ENCODE data around the gene CLTB.

The CLTB gene

GRCh38 chr5:176379881-176380280 is 36.5 kb downstream of the CLTB start:
- no peak for DNase-seq

GRCh38 chr5:176373100-176373818 is 43.1 kb downstream of the CLTB start:
- no peak for DNase-seq

- no peak for DNase-seq
These were observed 44.5 kb downstream of the CLTB start for GRCh38 chr5:176371621-176372539.

GRCh38 chr5:176369934-176370711 is 46.2 kb downstream of the CLTB start:
- no peak for DNase-seq

GRCh38 chr5:176368726-176369125 is 47.6 kb downstream of the CLTB start:
- no peak for DNase-seq

- DNase-seq: no peak
These were observed 50.0 kb downstream of the CLTB start for GRCh38 chr5:176366232-176366894.

- no peak for DNase-seq
These were observed 50.7 kb downstream of the CLTB start, which contains the start of gene ARL10 for GRCh38 chr5:176365351-176366231. ARL10 (plus strand) TSS chr5:176365487; CDS start chr5:176365564, 77 bp downstream.

GRCh38 chr5:176364765-176365350 is 51.5 kb downstream of the CLTB start:
- no peak for DNase-seq

GRCh38 chr5:176362233-176362490 is 54.2 kb downstream of the CLTB start:
- no peak for DNase-seq

- peak; percentile 58 to 82 for DNase-seq
These were observed 54.7 kb downstream of the CLTB start, which contains the start of gene KIAA1191 for GRCh38 chr5:176361437-176362232. KIAA1191 (minus strand) TSS chr5:176361764; CDS start chr5:176359508, 2,256 bp downstream.

GRCh38 chr5:176360894-176361436 is 55.4 kb downstream of the CLTB start:
- no peak for DNase-seq

GRCh38 chr5:176359658-176360057 is 56.7 kb downstream of the CLTB start:
- no peak for DNase-seq

- DNase-seq: no peak
These were observed 60.2 kb downstream of the CLTB start for GRCh38 chr5:176356179-176356566.

GRCh38 chr5:176355400-176356178 is 60.8 kb downstream of the CLTB start:
- no peak for DNase-seq

GRCh38 chr5:176353533-176353932 is 62.8 kb downstream of the CLTB start:
- no peak for DNase-seq

GRCh38 chr5:176352116-176352878 is 64.0 kb downstream of the CLTB start:
- no peak for DNase-seq

- DNase-seq: no peak
These were observed 65.9 kb downstream of the CLTB start for GRCh38 chr5:176350416-176350815.

GRCh38 chr5:176342766-176343458 is 73.4 kb downstream of the CLTB start:
- no peak for DNase-seq

Measured in NCI-H1930 (cell line).